GM18519 (cell line): ENCODE data around the gene OTOS.

ENCODE experiments used
- ATAC-seq: cut with Tn5 transposase; IDR thresholded peaks from one replicate; pipeline ENCODE4 v1.9.1; 2021; ENCODE audit warnings: mild to moderate bottlenecking, moderate library complexity; ENCODE audit not compliant: unreplicated experiment, low FRiP score

OTOS gene

GRCh38 chr2:240168041-240168440 lies 27.6 kb upstream of the OTOS start:
- no peak for ATAC-seq

GRCh38 chr2:240167588-240167880 lies 27.1 kb upstream of the OTOS start:
- no peak for ATAC-seq

- ATAC-seq: no peak
Observed at GRCh38 chr2:240166761-240167587, 26.5 kb upstream of the OTOS start.

- no peak for ATAC-seq
Observed at GRCh38 chr2:240166191-240166590, 25.7 kb upstream of the OTOS start.

- no peak for ATAC-seq
Observed at GRCh38 chr2:240165661-240166060, 25.2 kb upstream of the OTOS start.

- ATAC-seq: no peak
Observed at GRCh38 chr2:240165034-240165433, 24.6 kb upstream of the OTOS start.

GRCh38 chr2:240164586-240164985 lies 24.1 kb upstream of the OTOS start:
- no peak for ATAC-seq

- ATAC-seq: no peak
Observed at GRCh38 chr2:240163844-240164574, 23.6 kb upstream of the OTOS start.

GRCh38 chr2:240162939-240163714 lies 22.7 kb upstream of the OTOS start:
- ATAC-seq: no peak

- no peak for ATAC-seq
Observed at GRCh38 chr2:240162531-240162930, 22.1 kb upstream of the OTOS start.

- ATAC-seq: no peak
Observed at GRCh38 chr2:240162032-240162431, 21.6 kb upstream of the OTOS start.

GRCh38 chr2:240161087-240161750 lies 20.8 kb upstream of the OTOS start:
- ATAC-seq: no peak

GRCh38 chr2:240160291-240161086 lies 20.0 kb upstream of the OTOS start:
- no peak for ATAC-seq

GRCh38 chr2:240159251-240159839 lies 18.9 kb upstream of the OTOS start:
- no peak for ATAC-seq

- no peak for ATAC-seq
Observed at GRCh38 chr2:240157147-240157470, 16.7 kb upstream of the OTOS start.

GRCh38 chr2:240156435-240157146 lies 16.1 kb upstream of the OTOS start:
- ATAC-seq: no peak

- ATAC-seq: no peak
Observed at GRCh38 chr2:240155745-240156390, 15.4 kb upstream of the OTOS start.

GRCh38 chr2:240155048-240155744 lies 14.7 kb upstream of the OTOS start:
- no peak for ATAC-seq
